Muscle of back (tissue), 11 donors: Measurements from ENCODE around the gene DPP7. TPM values are rescaled to one million over a fixed set of nuclear protein-coding genes. Genes with fewer than 3 reads are reported as not detected.
"Not testable (repeated sequence)": the region's sequence is repeated elsewhere in the genome, so short reads cannot be mapped to it uniquely, and the experiment has no call there.

Source experiments
- DNase-seq, 3 donors: peaks; one replicate each; pipeline versions ENCODE4 v3.0.0 to v3.0.0-alpha.2; 2013
- polyA plus RNA-seq, 10 donors: library from polyadenylated mRNA; unstranded; fragments of 120-200 nt; gene quantifications; one replicate each; pipeline ENCODE4 v1.2.1, GENCODE V29; 2013; ENCODE audit not compliant: insufficient read length in 10 of 10

Gene DPP7
- polyA plus RNA-seq, 10 donors, result 21.9 to 43.1 (median 28.8) TPM

DNA sequence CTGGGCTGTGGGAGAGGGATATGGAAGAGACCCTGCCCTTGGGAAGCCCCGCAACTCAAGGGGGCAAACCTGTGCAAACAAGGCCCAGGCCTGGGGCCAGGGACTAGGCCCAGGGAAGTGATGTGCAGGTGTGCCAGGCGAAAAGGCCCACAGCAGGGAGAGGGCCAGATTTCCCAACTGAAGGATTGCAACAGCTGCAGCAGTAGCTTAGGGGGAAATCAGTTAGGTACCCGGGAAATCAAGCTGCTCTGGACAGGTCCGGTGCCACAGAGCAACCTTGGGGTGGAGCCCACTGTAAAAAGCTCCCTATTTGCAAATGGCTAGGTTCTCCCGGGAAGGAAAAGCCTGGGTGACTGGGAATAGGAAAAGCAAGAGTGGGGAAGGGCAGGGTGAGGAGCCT is 34.8 kb upstream of the DPP7 start:
- no peak for DNase-seq

DNA sequence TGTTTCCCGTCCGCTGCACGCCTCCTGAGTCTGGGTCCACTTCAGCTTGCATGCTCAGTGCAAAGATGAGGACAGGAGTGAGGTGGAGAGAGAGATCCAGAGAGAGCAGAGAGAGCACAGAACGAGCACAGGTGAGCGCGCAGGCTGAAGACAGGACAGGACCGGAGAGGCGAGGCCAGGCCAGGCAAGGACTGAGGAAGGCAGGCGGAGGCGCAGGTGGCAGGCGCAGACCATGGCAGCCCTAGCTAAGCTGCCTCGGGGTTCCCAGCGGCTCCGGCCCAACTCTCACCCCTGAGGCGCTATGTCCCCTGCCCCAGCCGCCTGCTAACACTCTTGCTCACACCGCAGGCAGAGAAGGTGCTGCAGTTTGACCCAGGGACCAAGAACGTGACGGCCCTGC is 34.1 kb upstream of the DPP7 start:
- no peak for DNase-seq

DNA sequence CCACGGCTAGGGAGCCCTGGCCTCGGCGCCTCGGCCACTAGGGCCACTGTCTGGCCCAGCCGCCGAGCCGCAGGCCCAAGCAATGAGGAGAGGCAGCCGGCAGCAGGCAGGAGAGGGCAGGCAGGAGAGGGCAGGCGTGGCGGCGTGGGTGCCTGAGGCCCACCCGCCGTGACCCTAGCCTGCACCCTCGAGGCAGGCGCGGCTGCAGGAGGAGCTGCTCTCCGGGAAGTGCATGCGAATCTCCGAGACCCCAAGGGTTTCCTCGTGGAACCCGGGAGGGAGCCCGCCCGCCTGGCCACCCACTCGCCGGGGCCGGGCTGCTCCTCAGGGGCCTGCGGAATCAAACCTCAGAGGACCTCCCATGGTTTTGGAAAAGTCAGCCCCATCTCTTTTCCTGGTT is 33.7 kb upstream of the DPP7 start:
- no peak for DNase-seq

DNA sequence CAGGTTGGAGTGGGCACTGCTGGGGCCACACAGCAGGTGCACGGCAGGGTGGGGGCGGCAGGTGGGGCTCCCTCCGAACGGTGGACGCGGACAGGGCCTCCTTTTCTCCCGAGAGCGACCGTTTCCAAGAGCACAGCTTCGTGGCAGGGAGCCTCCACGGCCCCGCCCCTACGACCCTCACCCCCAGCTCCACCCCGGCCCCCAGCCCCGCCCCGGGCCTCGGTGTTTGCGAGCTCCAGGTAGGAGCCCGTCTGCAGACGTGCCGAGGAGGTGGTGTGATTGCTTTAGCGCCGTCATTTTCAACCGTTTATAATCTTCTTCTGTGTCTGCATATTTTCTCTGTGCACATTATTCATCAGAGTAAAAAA is 33.2 kb upstream of the DPP7 start:
- no peak for DNase-seq

DNA sequence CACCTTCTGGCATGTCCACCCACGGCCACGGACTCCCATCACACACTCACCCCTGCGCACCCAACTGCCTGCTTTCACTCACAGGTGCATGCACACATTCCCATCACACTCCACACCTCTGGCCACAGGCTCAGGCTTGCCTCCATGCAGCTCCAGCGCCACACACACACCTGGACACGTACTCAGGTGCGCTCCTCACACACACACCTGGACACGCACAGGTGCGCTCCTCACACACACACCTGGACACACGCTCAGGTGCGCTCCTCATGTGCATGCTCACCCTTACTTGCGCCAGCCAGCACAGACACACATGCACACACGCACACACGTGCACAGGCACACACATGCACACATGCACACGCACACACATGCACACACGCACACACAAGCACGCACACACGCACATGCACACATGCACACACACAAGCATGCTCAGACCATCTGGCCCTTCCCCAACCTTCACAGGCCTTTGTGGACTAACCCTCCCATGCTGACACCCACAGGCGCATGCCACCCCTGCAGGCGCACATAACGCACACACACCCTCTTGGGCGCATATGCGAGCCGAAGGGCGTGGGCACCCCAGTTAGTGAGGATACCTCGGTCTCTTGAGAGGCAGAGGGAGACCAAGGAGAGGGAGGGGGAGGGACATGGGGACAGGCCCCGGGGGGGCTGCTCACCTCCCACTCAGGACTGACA is 32.7 kb upstream of the DPP7 start:
- DNase-seq, result no peak

DNA sequence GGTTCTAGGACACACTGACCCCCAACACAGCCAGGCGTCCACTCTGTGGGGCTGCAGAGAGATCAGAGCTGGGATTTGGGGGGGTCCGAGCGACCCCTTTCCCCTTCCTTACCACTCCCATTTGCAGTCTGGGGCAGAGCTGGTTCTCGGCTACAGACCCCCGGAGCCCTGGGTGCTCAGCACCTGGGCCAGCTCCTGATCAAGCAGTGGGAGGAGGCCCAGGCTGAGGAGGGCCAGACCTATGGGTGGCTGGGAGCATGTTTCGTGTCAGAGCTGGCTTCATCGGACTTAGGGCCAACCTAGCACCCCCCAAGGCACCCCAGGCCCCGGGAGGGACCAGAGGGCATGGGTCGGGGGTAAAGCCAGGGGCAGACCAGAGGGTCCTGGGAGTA is 32.0 kb upstream of the DPP7 start:
- no peak for DNase-seq

DNA sequence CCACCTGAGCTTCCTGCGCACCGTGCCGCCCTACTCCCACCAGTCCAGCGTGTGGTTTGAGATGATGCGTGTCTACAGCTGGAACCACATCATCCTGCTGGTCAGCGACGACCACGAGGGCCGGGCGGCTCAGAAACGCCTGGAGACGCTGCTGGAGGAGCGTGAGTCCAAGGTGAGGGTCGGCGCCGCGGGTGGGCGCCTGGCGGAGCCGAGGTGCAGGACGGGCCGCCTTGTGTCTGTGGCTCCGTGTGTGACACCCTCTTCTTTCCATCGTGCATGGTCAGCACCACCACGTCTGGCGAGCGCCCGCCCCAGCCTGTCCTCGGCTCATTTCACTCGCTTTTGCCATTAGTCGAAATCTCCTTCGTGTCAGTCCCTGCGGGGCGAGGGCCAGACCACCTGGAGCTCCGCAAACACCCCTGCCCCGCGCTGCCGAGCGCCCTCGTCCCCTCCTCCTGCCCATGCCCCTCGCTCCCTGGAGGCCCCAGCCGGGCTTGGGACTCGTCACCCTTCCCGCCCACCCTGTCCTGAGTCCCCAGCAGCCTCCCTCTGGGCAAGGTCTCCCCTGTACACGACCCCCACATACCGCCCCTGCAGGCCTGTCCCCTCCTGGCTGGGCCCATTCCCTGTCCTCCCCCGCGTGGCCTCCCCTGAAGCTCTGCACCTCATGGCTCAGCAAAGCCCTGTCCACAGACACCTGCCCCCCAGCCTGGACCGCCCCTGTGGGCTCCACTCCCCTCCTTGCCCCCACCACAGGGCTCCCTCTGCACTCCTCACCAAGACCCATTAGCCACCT is 31.4 kb upstream of the DPP7 start:
- no peak for DNase-seq

DNA sequence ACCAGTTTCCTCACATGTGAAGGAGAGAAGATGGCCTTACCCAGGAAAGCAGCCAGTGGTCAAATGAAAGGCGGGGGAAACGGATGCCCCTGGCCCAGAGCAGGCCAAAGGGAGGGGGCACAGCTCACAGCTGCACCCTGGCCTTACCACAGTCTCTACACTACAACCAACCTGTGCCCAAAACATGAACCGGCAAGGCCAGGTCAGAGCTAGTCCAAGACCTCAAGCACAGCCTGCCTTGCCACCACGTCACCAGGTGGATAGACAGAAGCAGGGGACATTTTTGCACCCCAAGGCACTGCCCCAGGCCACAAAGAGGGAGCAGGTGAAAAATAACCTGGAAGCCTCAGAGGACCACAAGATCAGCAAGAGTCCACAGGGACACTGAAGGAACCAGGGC is 28.9 kb upstream of the DPP7 start:
- DNase-seq, result no peak

DNA sequence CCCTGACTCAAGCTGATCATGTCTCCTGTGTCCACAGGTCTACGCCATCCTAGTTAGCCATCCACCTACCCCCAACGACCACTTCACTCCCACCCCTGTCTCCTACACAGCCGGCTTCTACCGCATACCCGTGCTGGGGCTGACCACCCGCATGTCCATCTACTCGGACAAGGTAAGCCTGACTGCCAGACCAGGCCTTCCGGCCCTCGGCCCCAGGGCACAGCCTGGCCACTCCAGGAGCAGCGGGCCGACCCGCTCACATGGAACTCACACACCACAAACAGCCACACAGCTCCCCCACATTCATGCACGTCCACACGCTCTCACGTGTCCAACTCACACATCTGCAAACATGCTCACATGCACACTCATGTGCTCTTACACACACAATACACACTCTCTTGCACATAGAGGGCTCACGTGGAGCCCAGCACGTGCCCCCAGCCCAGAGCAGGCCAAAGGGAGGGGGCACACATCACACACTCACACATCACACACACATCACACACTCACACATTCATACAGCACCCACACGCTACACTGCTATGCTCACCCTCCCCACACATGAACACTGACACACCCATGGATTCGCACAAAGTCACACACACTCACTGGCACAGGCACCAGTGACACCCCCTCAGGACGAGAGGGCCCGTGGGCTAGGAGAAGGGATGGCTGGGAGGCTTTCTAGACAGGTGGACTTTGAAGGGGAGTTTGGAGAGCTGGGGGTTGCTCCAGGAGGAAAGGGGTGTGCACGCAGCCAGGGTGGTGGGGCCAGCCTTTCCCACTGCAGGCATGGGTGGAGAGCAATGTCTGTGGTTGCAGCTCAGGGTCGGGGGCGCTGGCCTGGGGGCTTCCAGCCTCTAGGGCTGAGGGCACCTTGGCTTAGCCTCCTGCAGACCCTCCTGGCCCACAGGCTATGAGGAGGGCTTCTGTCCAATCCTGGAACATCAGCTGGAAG is 27.7 kb upstream of the DPP7 start:
- no peak for DNase-seq

DNA sequence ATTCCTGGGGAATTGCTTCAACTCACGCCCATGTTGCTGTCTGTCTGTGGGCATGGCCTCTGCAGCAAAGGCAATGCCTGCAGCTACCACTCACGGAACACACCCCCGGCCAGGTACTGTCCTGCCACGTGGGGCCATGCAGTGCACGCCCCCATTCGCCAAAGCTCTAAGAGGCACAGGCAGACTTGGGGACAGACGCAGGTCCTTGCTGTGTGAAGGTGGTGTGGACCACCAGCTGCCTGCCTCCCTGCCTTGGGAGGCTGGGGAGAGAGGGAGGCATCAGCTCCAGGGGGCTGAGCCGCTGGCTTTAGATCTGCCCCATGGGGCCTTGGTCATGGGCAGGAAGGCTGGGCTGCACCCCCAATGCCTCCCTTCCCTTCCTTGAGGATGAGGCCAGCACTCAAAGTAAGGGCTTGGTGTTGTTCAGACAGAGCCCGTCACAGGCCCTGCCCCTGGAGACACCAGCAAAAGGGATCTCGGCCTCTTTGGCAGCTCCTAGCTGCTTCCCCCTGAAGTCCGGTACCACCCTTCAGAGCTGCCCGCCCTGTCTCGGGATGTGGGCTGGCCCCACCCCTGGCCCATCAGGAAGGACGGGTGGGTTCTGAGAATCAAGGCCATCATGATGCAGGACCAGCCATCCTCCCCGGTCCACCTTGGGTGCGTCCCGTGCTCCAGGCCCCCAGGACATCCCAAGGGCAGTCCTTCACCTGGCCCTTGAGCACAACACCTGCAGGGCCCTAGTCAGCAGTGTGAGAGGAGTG is 26.7 kb upstream of the DPP7 start:
- no peak for DNase-seq

DNA sequence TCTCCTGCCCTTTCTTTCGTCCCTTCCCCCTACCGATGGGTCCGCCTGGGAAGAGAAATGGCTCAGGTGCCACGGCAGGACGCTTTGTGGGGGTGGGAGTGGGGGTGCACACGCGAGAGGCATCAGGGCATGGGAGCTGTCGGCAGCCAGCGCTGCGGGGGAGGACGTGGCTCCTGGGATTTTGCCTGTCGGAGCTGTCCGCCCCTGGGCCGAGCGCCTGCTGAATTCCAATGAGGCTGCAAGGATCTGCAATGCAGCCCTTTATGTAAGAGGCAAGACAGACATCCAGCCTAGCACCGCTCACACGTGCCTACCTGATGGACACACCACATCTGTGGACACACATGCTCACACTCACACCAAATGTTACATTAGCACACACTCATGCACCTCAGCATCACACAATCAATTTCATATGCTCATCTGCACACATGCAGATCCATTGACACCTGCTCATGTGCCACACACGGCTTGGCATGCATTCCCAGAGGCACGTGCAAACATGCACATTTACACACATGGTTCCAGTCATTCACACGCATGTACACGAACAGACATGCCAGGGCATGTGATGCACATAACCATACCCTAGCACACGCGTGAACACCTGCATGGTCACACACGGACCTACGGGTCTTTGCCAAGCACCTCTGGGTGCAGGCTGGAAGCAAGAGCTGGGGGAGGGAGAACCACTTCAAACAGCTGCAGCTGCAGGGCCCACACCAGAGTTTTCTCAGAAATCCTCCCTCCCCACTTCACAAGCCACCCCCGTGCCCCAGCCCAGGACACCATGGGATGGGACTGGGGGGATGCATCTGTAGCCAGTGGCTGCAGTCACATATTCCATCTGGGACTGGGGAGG is 25.8 kb upstream of the DPP7 start:
- no peak for DNase-seq

DNA sequence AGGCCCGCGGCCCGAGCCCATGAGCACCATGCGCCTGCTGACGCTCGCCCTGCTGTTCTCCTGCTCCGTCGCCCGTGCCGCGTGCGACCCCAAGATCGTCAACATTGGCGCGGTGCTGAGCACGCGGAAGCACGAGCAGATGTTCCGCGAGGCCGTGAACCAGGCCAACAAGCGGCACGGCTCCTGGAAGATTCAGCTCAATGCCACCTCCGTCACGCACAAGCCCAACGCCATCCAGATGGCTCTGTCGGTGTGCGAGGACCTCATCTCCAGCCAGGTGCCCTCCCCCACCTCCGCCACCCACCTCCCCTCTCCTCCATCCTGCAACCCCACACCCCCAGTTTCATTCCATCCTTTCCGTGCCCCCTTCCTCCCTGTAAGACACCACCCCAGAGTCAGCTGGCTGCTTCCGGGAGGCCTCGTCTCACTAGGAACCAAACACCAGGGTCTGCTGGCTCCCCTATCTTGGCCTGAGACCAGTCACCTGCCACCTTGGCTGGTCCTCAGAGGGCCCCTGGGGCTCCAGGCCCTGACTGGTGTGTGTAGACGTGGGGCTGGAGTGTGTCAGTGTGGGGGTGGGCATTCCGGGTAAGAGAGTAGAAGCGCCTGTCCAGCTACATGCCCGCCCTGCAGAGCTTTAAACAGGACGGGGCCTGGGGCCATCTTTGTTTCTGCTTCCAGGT is 25.1 kb upstream of the DPP7 start:
- no peak for DNase-seq

DNA sequence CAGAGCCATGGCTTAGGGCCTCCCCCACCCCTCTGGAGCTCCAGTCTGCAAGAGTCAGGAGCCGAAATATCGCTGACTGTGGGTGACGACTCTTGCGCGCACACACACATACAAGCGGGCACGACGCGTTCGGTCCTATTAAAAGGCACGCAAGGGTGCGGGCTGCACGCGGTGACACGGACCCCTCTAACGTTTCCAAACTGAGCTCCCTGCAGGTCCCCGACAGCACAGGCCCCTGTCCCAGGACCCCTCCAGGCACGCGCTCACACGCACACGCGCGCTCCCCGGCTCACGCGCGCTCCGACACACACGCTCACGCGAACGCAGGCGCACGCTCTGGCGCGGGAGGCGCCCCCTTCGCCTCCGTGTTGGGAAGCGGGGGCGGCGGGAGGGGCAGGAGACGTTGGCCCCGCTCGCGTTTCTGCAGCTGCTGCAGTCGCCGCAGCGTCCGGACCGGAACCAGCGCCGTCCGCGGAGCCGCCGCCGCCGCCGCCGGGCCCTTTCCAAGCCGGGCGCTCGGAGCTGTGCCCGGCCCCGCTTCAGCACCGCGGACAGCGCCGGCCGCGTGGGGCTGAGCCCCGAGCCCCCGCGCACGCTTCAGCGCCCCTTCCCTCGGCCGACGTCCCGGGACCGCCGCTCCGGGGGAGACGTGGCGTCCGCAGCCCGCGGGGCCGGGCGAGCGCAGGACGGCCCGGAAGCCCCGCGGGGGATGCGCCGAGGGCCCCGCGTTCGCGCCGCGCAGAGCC is 24.4 kb upstream of the DPP7 start, which contains the start of gene GRIN1:
GRIN1 (plus strand) TSS at position 433 of the 746 bp plus-strand sequence. CDS start 333 bp downstream, outside the sequence.
- DNase-seq, result peak in 2 of 3 donors; percentile 62 to 71

DNA sequence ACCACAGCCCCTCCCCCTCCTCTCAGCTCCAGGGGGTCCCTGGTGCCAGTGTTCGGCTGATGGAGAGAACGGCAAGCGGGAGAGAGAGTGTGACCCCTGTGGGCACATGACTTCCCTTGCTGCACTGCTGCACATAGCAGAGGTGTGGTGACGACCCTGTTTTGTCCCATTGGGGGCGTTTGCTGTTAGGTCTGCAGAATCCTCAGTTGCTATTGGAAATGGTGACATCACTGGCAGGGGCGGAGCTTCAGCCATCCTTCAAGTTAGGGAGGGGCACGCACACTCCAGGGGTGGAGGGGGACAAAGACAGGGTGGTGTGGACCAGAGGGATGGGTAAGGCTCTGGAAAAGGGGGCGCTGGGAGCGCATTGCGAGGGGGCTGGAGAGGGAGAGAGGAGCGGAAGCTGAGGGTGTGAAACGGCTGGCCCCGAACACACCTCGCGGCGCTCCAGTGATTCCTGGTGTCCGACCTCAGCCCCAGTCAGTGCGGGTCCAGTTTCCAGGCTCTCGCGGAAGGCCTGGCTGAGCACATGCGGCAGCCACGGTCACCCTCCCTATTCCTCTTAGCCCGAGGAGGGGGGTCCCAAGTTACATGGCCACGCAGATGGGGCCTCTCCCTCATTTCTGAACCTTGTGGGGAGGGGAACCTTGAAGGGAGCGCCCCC is 23.7 kb upstream of the DPP7 start:
- no peak for DNase-seq

DNA sequence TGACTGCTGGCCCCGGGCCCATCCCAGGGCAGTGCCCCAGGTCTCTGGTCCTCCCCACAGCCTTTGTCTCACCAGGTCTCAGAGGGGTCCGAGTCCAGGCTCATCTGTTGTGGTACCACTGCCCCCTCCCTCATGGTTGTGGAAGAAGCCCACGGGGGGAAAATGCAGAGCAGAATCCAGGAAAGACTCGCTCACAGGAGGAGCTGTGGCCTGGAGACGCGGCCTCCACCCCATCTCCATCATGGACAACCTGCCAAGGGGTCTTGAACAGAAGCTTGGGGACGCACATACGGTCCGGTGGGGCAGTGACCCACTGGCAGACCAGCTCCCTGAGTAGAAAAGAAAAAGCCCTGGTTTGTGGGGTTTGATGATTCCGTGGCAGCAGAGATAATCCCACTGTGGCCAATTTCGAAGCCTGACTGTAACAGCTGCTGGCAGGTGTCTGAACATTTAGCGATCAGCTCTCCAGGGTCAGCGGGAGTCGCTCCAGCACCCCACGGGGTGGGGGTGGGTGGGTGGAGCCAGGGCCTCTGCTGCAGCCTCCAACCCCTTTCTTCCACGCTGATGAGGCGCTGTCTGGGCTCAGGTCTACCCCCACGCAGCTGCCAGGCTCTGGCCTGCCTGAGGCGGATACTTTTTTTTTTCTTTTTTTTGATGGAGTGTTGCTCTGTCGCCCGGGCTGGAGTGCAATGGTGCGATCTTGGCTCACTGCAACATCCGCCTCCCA is 22.5 kb upstream of the DPP7 start:
- DNase-seq, result no peak

DNA sequence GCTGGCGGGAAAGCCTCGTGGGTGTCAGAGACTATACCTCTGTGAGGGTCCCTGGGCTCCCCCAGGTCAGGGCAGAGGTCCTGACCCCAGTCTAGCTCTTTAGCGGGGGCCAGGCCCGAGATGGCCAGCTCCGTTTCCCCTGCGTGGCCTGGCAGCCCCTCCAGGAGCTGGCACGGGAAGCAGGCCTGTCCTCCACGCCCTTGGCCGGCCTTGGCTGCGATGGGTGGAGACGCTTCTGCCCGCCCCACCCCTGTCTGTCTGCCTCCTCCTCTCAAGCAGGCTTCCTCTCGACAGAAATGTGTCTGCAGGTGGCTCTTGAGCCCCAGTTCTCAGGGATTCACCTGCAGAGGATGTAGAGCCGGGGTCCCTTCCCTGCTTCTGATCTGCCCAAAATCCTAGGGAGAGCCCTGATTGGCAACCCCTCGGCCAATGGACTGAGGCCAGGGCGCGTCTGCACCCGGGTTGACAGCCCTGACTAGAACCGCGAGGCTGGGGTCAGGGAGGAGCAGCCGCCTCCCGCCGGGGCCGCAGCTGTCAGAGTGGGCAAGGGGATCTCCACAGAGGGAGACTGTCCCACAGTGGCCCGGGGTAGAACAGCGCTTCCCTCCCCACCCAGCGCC is 21.8 kb upstream of the DPP7 start:
- no peak for DNase-seq

DNA sequence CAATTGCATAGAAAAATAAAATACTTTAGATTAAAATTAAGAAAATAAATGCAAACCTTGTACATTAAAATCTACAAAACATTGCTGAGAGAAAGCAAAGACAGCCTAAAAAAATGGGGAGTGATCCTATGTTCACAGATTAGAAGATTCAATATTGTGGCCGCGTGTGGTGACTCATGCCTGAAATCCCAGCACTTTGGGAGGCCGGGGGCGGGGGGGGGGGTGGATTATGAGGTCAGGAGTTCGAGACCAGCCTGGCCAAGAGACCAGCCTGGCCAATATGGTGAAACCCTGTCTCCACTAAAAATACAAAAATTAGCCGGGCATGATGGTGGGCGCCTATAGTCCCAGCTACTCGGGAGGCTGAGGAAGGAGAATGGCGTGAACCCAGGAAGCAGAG is 20.6 kb upstream of the DPP7 start:
- DNase-seq, result not testable (repeated sequence)
